GM21515 (cell line): ENCODE measurements around the gene RGL2.

Experiments used
- ATAC-seq: cut with Tn5 transposase; IDR thresholded peaks from one replicate; pipeline ENCODE4 v1.9.1; 2021; ENCODE audit not compliant: unreplicated experiment

The RGL2 gene

GRCh38 chr6:33316603-33317418 is 18.1 kb upstream of the RGL2 start:
- ATAC-seq, result no peak

- no peak for ATAC-seq
These were observed 17.3 kb upstream of the RGL2 start for GRCh38 chr6:33315793-33316602.

GRCh38 chr6:33314943-33315792 is 16.4 kb upstream of the RGL2 start:
- no peak for ATAC-seq

- ATAC-seq, result no peak
These were observed 15.8 kb upstream of the RGL2 start for GRCh38 chr6:33314515-33314942.

GRCh38 chr6:33313709-33314514 is 15.2 kb upstream of the RGL2 start, which contains the start of gene TAPBP:
Gene TAPBP (minus strand): TSS chr6:33314078. CDS start chr6:33314041, 37 bp downstream.
- ATAC-seq, result peak; percentile 34

- ATAC-seq, result peak; percentile 1
These were observed 14.5 kb upstream of the RGL2 start for GRCh38 chr6:33313105-33313708.

- ATAC-seq, result peak; percentile 28
These were observed 13.8 kb upstream of the RGL2 start for GRCh38 chr6:33312361-33313104.

- ATAC-seq, result no peak
These were observed 7.6 kb upstream of the RGL2 start for GRCh38 chr6:33306356-33306755.

- ATAC-seq, result no peak
These were observed 6.3 kb upstream of the RGL2 start for GRCh38 chr6:33305052-33305451.

- no peak for ATAC-seq
These were observed 5.5 kb upstream of the RGL2 start for GRCh38 chr6:33304216-33304615.

GRCh38 chr6:33301877-33302276 is 3.1 kb upstream of the RGL2 start:
- ATAC-seq, result no peak

- peak; percentile 63 for ATAC-seq
These were observed 649 bp upstream of the RGL2 start for GRCh38 chr6:33299237-33299944.

- ATAC-seq, result no peak
These were observed 578 bp downstream of the RGL2 start for GRCh38 chr6:33297956-33298772.

- no peak for ATAC-seq
These were observed 1.3 kb downstream of the RGL2 start for GRCh38 chr6:33297406-33297955.

- no peak for ATAC-seq
These were observed 1.8 kb downstream of the RGL2 start for GRCh38 chr6:33296797-33297405.

GRCh38 chr6:33295621-33296369 is 2.9 kb downstream of the RGL2 start:
- no peak for ATAC-seq
